Measurements from ENCODE around the gene DPY19L3.

DNA sequence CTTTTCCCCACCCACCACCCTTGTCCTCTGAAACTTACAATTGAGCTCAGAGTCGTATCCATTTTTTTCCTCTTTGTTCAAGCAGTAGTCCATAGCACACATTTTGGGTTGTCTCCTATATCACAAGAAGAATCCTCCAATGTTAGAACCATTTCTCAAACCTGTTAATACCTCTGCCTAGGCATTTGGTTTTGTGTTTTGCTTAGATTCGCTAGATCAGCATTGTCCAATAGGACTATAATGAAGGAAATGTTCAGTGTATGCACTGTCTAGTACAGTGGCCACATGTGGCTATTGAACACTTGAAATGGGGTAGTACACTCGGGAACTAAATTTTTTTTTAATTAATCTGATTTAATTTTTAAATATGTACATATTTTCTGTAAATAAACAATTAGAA lies 12.6 kb downstream of the DPY19L3 start:
- TF ChIP-seq, protein P1, sequence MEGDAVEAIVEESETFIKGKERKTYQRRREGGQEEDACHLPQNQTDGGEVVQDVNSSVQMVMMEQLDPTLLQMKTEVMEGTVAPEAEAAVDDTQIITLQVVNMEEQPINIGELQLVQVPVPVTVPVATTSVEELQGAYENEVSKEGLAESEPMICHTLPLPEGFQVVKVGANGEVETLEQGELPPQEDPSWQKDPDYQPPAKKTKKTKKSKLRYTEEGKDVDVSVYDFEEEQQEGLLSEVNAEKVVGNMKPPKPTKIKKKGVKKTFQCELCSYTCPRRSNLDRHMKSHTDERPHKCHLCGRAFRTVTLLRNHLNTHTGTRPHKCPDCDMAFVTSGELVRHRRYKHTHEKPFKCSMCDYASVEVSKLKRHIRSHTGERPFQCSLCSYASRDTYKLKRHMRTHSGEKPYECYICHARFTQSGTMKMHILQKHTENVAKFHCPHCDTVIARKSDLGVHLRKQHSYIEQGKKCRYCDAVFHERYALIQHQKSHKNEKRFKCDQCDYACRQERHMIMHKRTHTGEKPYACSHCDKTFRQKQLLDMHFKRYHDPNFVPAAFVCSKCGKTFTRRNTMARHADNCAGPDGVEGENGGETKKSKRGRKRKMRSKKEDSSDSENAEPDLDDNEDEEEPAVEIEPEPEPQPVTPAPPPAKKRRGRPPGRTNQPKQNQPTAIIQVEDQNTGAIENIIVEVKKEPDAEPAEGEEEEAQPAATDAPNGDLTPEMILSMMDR (IDR thresholded peaks at IDR 0.05; ENCODE audit: insufficient read depth, low read length, poor library complexity, severe bottlenecking), result no peak
- no peak for TF ChIP-seq EZH2phosphoT487 (conservative IDR thresholded peaks at IDR 0.05; ENCODE audit: low read length)

Measured in SU-DHL-6 (cell line).